Measurements from ENCODE around the gene TMTC1. TPM values are rescaled to one million over a fixed set of nuclear protein-coding genes. Genes with fewer than 3 reads are reported as not detected.

Gene TMTC1
- total and polyA plus RNA-seq, 4 donors: 3.0 to 33.6 (median 6.0) TPM

DNA sequence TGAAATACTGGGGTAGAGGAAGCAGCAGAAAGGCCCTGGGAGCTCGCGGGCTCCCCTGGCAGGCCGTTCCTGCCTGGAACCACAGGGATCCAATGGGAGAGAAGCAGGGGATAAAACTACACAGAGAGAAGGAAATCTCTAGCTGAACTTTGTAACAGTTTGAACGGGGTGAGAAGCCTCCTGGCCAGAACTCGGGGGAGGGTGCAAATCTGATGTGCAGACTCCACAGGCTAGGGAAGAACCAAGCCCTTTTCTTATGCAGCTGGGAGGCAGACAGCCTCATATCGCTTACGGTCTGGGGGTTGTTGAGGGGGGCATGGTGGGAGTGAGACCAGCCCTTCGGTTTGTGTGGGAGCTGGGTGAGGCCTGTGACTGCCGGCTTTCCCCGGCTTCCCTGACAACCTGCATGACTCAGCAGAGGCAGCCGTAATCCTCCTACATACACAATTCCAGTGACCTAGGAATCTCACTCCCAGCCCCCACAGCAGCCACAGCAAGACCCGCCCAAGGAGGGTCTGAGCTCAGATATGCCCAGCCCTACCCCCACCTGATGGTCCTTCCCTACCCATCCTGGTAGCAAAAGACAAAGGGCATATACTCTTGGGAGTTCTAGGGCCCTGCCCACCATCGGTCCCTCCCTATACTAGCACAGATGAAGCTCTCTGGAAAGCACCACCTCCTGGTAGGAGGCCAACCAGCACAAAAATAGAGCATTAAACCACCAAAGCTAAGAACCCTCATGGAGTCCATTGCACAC is 143.0 kb downstream of the TMTC1 start:
- TF ChIP-seq, protein P1, sequence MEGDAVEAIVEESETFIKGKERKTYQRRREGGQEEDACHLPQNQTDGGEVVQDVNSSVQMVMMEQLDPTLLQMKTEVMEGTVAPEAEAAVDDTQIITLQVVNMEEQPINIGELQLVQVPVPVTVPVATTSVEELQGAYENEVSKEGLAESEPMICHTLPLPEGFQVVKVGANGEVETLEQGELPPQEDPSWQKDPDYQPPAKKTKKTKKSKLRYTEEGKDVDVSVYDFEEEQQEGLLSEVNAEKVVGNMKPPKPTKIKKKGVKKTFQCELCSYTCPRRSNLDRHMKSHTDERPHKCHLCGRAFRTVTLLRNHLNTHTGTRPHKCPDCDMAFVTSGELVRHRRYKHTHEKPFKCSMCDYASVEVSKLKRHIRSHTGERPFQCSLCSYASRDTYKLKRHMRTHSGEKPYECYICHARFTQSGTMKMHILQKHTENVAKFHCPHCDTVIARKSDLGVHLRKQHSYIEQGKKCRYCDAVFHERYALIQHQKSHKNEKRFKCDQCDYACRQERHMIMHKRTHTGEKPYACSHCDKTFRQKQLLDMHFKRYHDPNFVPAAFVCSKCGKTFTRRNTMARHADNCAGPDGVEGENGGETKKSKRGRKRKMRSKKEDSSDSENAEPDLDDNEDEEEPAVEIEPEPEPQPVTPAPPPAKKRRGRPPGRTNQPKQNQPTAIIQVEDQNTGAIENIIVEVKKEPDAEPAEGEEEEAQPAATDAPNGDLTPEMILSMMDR (IDR thresholded peaks at IDR 0.05; ENCODE audit: control extremely low read depth, extremely low read depth): no peak
- ATAC-seq (ENCODE audit: insufficient read depth, low FRiP score): no peak
- Histone ChIP-seq H3K4me3 (no peak overlapping the region), H3K27me3 (ENCODE audit: control insufficient read depth in 3 of 3, insufficient read depth in 3 of 3, low read length in 2 of 3) (no peaks in the 10 kb centered on the region), H3K36me3 (ENCODE audit: control insufficient read depth in 4 of 4, insufficient read depth in 4 of 4, low read length in 4 of 4) (peaks cover 0 to 5% (median 0%) of the 10 kb centered on the region in 4 donors), H3K4me1 (ENCODE audit: control insufficient read depth in 5 of 5, insufficient read depth in 5 of 5, low read length in 5 of 5) (peaks cover 0 to 4% (median 0%) of the 10 kb centered on the region in 5 donors), H3K9ac (ENCODE audit: insufficient read depth in 1 of 2, low read length in 2 of 2) (no peak overlapping the region), H3K9me3 (ENCODE audit: control insufficient read depth in 4 of 4, insufficient read depth in 3 of 4, low read length in 3 of 4) (peaks cover 0 to 2% (median 0%) of the 10 kb centered on the region in 4 donors), H3K27ac (ENCODE audit: low read depth in 1 of 2, low read length in 1 of 2) (no peak overlapping the region)
- 73 to 84% methylated on average over 13 of the region's 13 CpGs for WGBS, 2 donors
- DNase-seq: no peak

DNA sequence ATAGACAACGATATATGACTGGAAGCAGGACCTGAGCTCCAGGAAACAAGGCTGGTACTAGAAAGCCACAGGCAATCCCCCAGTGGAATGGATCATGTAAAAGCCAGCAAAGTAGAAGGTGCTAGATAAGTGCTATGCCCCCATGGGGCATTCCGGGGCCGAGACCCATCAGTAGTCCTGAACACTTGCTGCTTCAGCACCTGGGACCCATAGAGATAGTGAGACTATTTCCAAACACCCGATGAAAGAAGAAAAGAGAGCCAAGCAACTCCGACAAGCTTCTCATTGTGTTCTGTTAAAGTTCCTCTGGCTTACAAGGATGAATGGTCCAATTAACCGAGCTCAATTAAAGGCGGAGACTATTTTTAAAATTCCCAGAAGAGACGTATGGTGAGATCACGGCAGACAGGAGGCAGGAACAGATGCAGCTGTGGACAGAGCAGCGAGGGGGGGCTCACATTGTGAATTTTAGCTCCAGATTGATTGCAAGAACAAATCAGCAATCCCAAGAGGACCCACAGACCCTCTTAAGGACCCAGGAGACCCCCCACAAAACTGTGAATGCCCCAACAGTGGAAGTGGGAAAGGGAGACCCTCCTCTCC is 143.7 kb downstream of the TMTC1 start:
- DNase-seq (no peak), ATAC-seq (ENCODE audit: insufficient read depth, low FRiP score) (no peak)
- Histone ChIP-seq H3K27ac (ENCODE audit: low read depth in 1 of 2, low read length in 1 of 2) (no peak overlapping the region), H3K36me3 (ENCODE audit: control insufficient read depth in 4 of 4, insufficient read depth in 4 of 4, low read length in 4 of 4) (peaks cover 0 to 6% (median 0%) of the 10 kb centered on the region in 4 donors), H3K9ac (ENCODE audit: insufficient read depth in 1 of 2, low read length in 2 of 2) (no peak overlapping the region), H3K27me3 (ENCODE audit: control insufficient read depth in 3 of 3, insufficient read depth in 3 of 3, low read length in 2 of 3) (no peaks in the 10 kb centered on the region), H3K4me3 (no peak overlapping the region), H3K4me1 (ENCODE audit: control insufficient read depth in 5 of 5, insufficient read depth in 5 of 5, low read length in 5 of 5) (peaks cover 0 to 5% (median 0%) of the 10 kb centered on the region in 5 donors), H3K9me3 (ENCODE audit: control insufficient read depth in 4 of 4, insufficient read depth in 3 of 4, low read length in 3 of 4) (peaks cover 0 to 2% (median 0%) of the 10 kb centered on the region in 4 donors)
- 90 to 93% methylated on average over 10 of the region's 10 CpGs for WGBS, 2 donors
- TF ChIP-seq, protein P1 (IDR thresholded peaks at IDR 0.05; ENCODE audit: control extremely low read depth, extremely low read depth): no peak

DNA sequence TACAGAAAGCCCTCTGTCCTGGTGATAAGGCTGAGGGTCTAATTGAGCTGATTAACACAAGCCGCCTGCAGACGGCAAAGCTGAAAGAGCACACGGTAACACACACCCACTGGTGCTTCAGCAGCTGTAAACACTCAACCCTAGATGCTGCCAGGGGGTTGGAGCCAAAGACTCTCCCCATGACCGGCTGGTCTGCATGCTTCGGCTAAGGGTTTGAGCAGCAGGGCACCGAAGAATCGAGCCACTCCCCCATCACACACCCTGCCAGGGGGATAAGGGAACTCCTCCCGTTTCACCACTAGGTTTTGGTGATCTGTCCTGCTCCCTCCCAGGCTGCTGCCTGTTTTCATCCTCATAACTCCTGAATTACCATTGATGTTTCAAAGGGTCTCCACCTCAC is 145.2 kb downstream of the TMTC1 start:
- TF ChIP-seq, protein P1 (IDR thresholded peaks at IDR 0.05; ENCODE audit: control extremely low read depth, extremely low read depth): no peak
- Histone ChIP-seq H3K9ac (ENCODE audit: insufficient read depth in 1 of 2, low read length in 2 of 2) (no peak overlapping the region), H3K27ac (ENCODE audit: low read depth in 1 of 2, low read length in 1 of 2) (no peak overlapping the region), H3K36me3 (ENCODE audit: control insufficient read depth in 4 of 4, insufficient read depth in 4 of 4, low read length in 4 of 4) (peaks cover 0 to 6% (median 0%) of the 10 kb centered on the region in 4 donors), H3K4me3 (no peak overlapping the region), H3K4me1 (ENCODE audit: control insufficient read depth in 5 of 5, insufficient read depth in 5 of 5, low read length in 5 of 5) (peaks cover 0 to 5% (median 0%) of the 10 kb centered on the region in 5 donors), H3K27me3 (ENCODE audit: control insufficient read depth in 3 of 3, insufficient read depth in 3 of 3, low read length in 2 of 3) (no peaks in the 10 kb centered on the region), H3K9me3 (ENCODE audit: control insufficient read depth in 4 of 4, insufficient read depth in 3 of 4, low read length in 3 of 4) (no peaks in the 10 kb centered on the region)
- ATAC-seq (ENCODE audit: insufficient read depth, low FRiP score): no peak
- DNase-seq: no peak
- 74 to 76% methylated on average over 8 of the region's 8 CpGs for WGBS, 2 donors
